ENCODE measurements around the gene UNC5A.

DNA sequence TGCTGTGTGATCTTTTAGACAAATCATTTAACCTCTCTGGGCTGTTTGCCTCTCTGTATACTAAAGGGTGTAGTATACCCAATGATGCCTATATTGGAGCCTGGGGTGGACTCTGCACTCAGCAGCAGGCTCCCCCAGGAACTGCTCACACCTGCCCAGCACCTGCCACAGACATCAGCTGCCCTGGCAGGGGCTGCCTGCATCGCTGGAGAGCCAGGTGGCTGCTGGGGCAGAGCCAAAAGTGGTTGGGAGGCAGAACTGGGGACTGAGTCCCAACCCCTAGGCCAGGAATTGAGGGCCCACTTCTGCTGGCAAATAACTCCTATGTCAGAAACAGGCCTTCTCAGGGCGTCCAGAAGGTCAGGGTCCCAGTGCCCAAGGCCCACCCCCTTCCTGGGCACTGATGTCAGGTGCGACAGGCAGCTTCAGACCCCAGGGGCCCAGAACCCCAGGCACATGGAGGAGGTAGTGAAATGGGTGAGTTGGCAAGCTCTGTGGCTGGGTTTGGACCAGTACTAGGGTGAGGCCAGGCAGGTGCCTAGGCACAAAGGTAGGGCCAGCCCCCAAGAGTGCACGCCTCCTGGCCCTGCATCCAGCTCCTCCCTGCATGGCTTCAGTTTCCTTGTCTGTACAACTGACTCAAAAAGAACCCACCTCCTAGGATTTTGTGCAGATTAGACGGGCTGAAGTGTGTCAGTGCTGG, 5.8 kb downstream of the UNC5A start:
- no peak for TF ChIP-seq CTCF (IDR thresholded peaks at IDR 0.05)
- no peak for TF ChIP-seq POLR2AphosphoS5 (IDR thresholded peaks at IDR 0.05; ENCODE audit: insufficient read depth in 1 of 2, low read depth in 1 of 2)
- no peak for TF ChIP-seq POLR2A (IDR thresholded peaks at IDR 0.05)
